Endothelial cell (in vitro differentiated cells): ENCODE measurements around the gene MGP. TPM values are rescaled to one million over a fixed set of nuclear protein-coding genes. Genes with fewer than 3 reads are reported as not detected.

Experiments
- DNase-seq: peaks from one replicate; pipeline ENCODE4 v3.0.0; 2021; ENCODE audit warnings: low spot score
- H3K27ac Mint-ChIP-seq: one replicate; pipeline ENCODE4 v1.8.0; 2021; ENCODE audit warnings: mixed read lengths, inconsistent platforms; ENCODE audit not compliant: unreplicated experiment
- H3K27me3 Mint-ChIP-seq: one replicate; pipeline ENCODE4 v1.8.0; 2021; ENCODE audit warnings: mild to moderate bottlenecking, moderate library complexity, mixed read lengths, inconsistent platforms; ENCODE audit not compliant: unreplicated experiment
- H3K36me3 Mint-ChIP-seq: one replicate; pipeline ENCODE4 v1.8.0; 2021; ENCODE audit warnings: mild to moderate bottlenecking, low read depth, mixed read lengths, inconsistent platforms; ENCODE audit not compliant: unreplicated experiment
- H3K4me1 Mint-ChIP-seq: one replicate; pipeline ENCODE4 v1.8.0; 2021; ENCODE audit warnings: mild to moderate bottlenecking, mixed read lengths, inconsistent platforms; ENCODE audit not compliant: unreplicated experiment
- H3K4me3 Mint-ChIP-seq: one replicate; pipeline ENCODE4 v1.8.0; 2021; ENCODE audit warnings: mild to moderate bottlenecking, mixed read lengths, inconsistent platforms; ENCODE audit not compliant: unreplicated experiment
- H3K9me3 Mint-ChIP-seq: one replicate; pipeline ENCODE4 v1.8.0; 2021; ENCODE audit warnings: mixed read lengths, inconsistent platforms; ENCODE audit not compliant: unreplicated experiment
- CTCF ChIP-seq: fragments of 200-600 bp; sonication (generic); IDR thresholded peaks from one replicate; pipeline ENCODE4 v1.5.0; 2021; ENCODE audit warnings: antibody characterized with exemption; ENCODE audit not compliant: unreplicated experiment
- total RNA-seq: library from RNA; stranded (reverse); fragmentation: NEBNext Ultra II Directional; extraction: Animal tissue kit (Norgen Biotek cat#: 25700); gene quantifications from one replicate; pipeline ENCODE4 v1.2.1, GENCODE V29; 2021; ENCODE audit not compliant: unreplicated experiment

MGP gene
- total RNA-seq, 1 donor from 2014 or later, result 0.26 TPM

GRCh38 chr12:14886271-14886670 is 617 bp upstream of the MGP start:
- no peak for DNase-seq
- Mint-ChIP-seq H3K27ac (no peak overlapping the region), H3K9me3 (no peaks in the 10 kb centered on the region), H3K4me3 (no peak overlapping the region), H3K36me3 (no peaks in the 10 kb centered on the region), H3K27me3 (peaks cover 2% of the 10 kb centered on the region), H3K4me1 (no peaks in the 10 kb centered on the region)
- no peak for TF ChIP-seq CTCF

DNA sequence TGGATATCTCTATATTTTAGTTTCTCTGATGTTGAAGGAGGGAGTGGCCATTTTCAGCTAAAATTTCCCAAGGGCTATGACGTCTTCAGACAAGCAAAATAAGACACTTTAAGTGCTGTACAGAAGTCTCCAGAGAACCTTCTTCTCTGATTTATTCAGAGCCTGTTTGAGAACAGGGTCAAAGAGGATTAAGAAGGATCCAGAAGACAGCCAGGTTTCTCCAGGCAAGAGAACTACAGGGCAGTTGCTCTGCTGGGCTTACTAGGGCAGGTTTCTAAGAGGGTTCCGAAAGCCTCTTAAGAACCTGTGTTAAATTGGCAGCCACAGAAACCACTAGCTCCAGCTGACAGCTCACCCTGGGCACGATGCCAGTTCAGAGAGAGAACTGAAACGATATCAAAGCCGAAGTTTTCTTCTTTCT is 1.2 kb downstream of the MGP start:
- no peak overlapping the region for H3K4me3 Mint-ChIP-seq
- H3K27me3 Mint-ChIP-seq, result peaks cover 2% of the 10 kb centered on the region
- peaks cover 10% of the 10 kb centered on the region for H3K4me1 Mint-ChIP-seq
- DNase-seq, result no peak
- H3K36me3 Mint-ChIP-seq, result no peaks in the 10 kb centered on the region
- H3K9me3 Mint-ChIP-seq, result no peaks in the 10 kb centered on the region
- H3K27ac Mint-ChIP-seq, result no peak overlapping the region
- no peak for TF ChIP-seq CTCF

GRCh38 chr12:14883686-14884085 is 2.0 kb downstream of the MGP start:
- peaks cover 2% of the 10 kb centered on the region for H3K27me3 Mint-ChIP-seq
- H3K4me1 Mint-ChIP-seq, result peaks cover 10% of the 10 kb centered on the region
- TF ChIP-seq CTCF, result no peak
- H3K36me3 Mint-ChIP-seq, result no peaks in the 10 kb centered on the region
- DNase-seq, result no peak
- H3K4me3 Mint-ChIP-seq, result no peak overlapping the region
- H3K27ac Mint-ChIP-seq, result no peak overlapping the region
- no peaks in the 10 kb centered on the region for H3K9me3 Mint-ChIP-seq

- Mint-ChIP-seq H3K36me3 (no peaks in the 10 kb centered on the region), H3K4me1 (peaks cover 10% of the 10 kb centered on the region), H3K9me3 (no peaks in the 10 kb centered on the region), H3K27me3 (no peaks in the 10 kb centered on the region), H3K27ac (peak overlapping the region; percentile 83), H3K4me3 (no peak overlapping the region)
- no peak for DNase-seq
- TF ChIP-seq CTCF, result no peak
Observed at GRCh38 chr12:14880890-14881453, 4.7 kb downstream of the MGP start.

DNA sequence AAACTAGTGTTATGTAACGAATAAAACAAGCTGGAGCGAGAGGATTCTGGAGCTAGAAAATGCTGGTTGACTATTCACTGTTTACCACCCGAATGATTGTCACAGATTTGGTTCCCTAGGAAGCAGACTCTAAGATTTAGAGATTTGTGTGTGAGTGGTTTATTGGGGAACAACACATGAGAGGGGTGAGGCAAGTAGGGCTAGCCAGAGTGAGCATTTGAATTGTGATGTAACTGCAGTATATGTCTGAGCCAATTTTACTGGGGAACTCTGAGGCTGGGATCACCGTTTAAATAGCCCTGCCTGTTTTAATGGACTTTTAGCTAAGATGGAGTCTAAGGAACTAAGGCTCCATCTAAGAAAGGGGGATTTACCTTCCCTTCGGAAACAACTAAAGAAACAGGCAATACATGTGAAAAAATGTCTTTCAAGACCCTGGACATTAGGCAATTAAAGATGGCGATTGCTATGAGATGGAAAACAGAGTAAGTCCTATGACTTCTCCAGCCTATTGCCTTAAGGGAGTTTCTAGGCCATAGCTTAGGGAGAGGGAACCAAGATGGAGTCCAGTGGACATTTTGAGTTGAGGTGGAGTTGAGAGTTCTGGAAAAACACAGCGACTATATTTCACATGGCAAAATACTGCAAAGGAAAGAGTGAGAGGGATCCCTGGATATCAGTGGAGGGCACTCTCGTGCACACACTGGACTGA is 6.3 kb downstream of the MGP start:
- H3K4me1 Mint-ChIP-seq, result peaks cover 10% of the 10 kb centered on the region
- no peak for TF ChIP-seq CTCF
- no peaks in the 10 kb centered on the region for H3K27me3 Mint-ChIP-seq
- peak overlapping the region; percentile 12 for H3K27ac Mint-ChIP-seq
- no peaks in the 10 kb centered on the region for H3K36me3 Mint-ChIP-seq
- H3K4me3 Mint-ChIP-seq, result no peak overlapping the region
- DNase-seq, result no peak
- no peaks in the 10 kb centered on the region for H3K9me3 Mint-ChIP-seq
